Stimulated activated naive B cell treated with anti-CD40 and anti-IgM and Interleukin-4, amounts not matched to agents 10 μg/mL and 1 μg/mL and 100 μg/mL, for 72 hours (primary cell): ENCODE measurements around the gene CHST2.

ENCODE experiments used
- ATAC-seq, 2 donors: fragments of 150-1000 bp; cut with Tn5 transposase; replicated peaks; 2 replicates each; pipeline ENCODE4 v1.10.0; 2021; ENCODE audit warnings: moderate library complexity in 1 of 2
- DNase-seq: peaks from one replicate; pipeline ENCODE4 v3.0.0; 2021
- H3K27ac Mint-ChIP-seq: one replicate; pipeline ENCODE4 v1.8.0; 2022; ENCODE audit warnings: mild to moderate bottlenecking, mixed read lengths
- H3K27me3 Mint-ChIP-seq, 2 donors: one replicate each; pipeline ENCODE4 v1.8.0; 2022; ENCODE audit warnings: mixed read lengths in 2 of 2
- H3K36me3 Mint-ChIP-seq, 2 donors: one replicate each; pipeline ENCODE4 v1.8.0; 2022; ENCODE audit warnings: mixed read lengths in 2 of 2, mild to moderate bottlenecking in 1 of 2
- H3K4me1 Mint-ChIP-seq, 2 donors: one replicate each; pipeline ENCODE4 v1.8.0; 2022; ENCODE audit warnings: mixed read lengths in 2 of 2, mild to moderate bottlenecking in 1 of 2
- H3K4me3 Mint-ChIP-seq, 2 donors: one replicate each; pipeline ENCODE4 v1.8.0; 2022; ENCODE audit warnings: mild to moderate bottlenecking in 2 of 2, mixed read lengths in 2 of 2, moderate library complexity in 1 of 2
- H3K9me3 Mint-ChIP-seq, 2 donors: one replicate each; pipeline ENCODE4 v1.8.0; 2022; ENCODE audit warnings: mixed read lengths in 2 of 2, mild to moderate bottlenecking in 1 of 2

Gene CHST2

DNA sequence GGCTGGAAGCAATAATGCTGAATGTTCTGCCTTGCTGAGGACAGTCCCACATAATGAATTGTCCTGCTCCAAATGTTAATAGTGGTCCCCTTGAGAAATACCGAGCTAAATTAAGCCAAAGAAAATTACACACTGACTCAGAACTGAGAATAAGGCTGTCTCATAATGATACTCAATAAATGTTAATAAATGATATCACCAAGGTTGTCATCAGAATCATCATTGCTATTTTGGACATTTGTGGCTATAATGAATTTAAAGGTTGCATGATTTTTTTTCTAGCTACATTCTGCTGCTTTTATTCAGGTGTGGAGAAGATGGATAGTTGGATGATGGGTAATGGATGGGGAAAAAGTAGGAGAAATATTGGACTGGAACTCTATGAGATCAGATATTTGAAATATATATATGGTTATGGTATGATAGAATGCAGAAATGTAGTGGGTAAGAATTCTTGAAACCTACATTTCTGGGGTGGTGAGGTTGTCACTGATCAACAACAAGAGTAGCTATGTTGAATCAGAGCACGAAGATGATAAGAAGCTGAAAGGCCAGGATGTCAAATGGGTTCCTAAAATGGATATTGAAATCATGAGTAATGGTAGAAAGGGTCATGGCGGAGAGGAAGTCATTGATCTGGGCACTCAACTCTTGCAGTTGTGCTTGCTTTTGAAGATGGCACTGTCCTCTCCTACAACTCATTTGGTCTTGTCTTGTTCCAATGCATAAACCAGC lies 12.8 kb downstream of the CHST2 start:
- H3K27ac Mint-ChIP-seq = no peak overlapping the region
- no peak overlapping the region for H3K4me3 Mint-ChIP-seq
- H3K36me3 Mint-ChIP-seq = peaks cover 12% of the 10 kb centered on the region in 2 donors
- H3K9me3 Mint-ChIP-seq = peaks cover 0 to 2% of the 10 kb centered on the region in 2 donors
- H3K27me3 Mint-ChIP-seq = peaks cover 0 to 5% of the 10 kb centered on the region in 2 donors
- ATAC-seq = peak; percentile 66 to 73
- peaks cover 23 to 45% of the 10 kb centered on the region in 2 donors for H3K4me1 Mint-ChIP-seq
- no peak for DNase-seq

DNA sequence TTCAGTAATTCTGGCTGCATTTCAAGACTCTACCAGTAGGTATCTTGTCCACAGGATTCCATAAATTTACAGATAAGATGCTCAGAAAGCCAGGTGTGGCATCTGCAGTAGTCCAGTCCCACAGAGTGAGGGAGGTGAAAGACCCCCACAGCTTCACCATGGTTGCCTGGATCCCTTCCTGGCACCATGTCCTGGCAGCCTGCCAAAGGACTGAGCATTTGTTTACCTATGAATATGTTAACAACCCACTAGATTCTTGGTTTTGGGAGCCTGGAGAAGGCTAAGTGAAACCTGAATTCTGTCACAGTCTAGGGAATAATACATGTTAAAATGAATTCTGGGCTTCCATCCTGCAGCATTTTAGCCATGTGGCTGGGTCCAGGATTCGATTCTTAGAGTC lies 14.9 kb downstream of the CHST2 start:
- H3K27ac Mint-ChIP-seq = no peak overlapping the region
- H3K9me3 Mint-ChIP-seq = peaks cover 0 to 2% of the 10 kb centered on the region in 2 donors
- no peak overlapping the region for H3K4me3 Mint-ChIP-seq
- H3K4me1 Mint-ChIP-seq = peaks cover 14 to 26% of the 10 kb centered on the region in 2 donors
- peaks cover 11 to 12% of the 10 kb centered on the region in 2 donors for H3K36me3 Mint-ChIP-seq
- ATAC-seq = no peak
- H3K27me3 Mint-ChIP-seq = peaks cover 0 to 5% of the 10 kb centered on the region in 2 donors
- DNase-seq = no peak

DNA sequence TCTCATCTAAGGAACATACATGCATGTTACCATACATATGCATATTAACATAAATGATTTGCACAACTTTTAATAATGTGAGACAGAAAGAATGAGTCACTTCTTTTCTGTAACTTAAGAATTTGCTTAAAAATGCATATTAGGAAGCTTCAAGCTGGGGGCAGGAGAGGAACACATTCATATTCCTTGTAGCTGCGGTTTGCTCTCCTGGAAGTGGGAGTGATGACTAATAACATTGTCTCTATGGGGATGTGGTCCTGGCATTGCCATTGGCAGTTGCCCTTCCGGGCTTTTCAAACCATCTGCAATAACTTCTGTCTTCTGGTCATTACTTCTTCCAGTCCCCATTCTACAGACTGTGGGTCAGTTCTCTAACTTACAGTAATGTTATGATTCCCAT lies 15.6 kb downstream of the CHST2 start:
- Mint-ChIP-seq H3K4me1 (peaks cover 13 to 20% of the 10 kb centered on the region in 2 donors), H3K27ac (no peak overlapping the region), H3K36me3 (peaks cover 5 to 12% of the 10 kb centered on the region in 2 donors), H3K4me3 (no peak overlapping the region), H3K27me3 (peaks cover 0 to 5% of the 10 kb centered on the region in 2 donors), H3K9me3 (peaks cover 0 to 2% of the 10 kb centered on the region in 2 donors)
- DNase-seq = no peak
- peak; percentile 23 to 33 for ATAC-seq

DNA sequence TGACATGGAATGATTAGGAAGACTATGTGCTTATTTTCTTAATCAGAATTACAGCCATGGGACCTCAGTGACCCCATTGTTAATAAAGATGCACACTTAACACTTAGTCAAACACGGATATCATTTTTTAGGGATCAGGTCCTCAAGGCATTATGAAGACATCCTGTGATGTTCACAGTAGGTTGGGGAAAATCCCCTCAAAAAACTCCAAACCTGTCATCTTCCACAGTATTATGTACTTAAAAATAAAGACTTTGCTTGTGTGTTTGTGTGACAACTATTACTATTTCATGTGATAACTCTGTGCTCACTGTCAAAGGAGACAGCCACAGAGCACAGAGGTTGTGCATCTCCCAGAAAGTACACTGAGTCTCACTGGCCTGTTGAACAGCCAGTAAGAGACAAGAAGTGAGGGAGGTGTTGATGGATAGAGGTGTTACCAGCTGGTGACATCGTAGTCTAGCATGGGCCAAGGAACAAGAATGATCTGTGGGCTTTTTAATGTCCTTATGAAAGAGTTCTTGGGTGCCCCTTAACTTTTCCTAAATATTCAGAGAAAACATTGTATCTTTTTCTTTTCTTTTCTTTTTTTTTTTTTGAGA lies 18.0 kb downstream of the CHST2 start:
- Mint-ChIP-seq H3K9me3 (peaks cover 0 to 2% of the 10 kb centered on the region in 2 donors), H3K27ac (no peak overlapping the region), H3K4me3 (no peak overlapping the region), H3K4me1 (peaks cover 9 to 11% of the 10 kb centered on the region in 2 donors), H3K36me3 (peaks cover under 1 to 5% of the 10 kb centered on the region in 2 donors), H3K27me3 (peaks cover 0 to 9% of the 10 kb centered on the region in 2 donors)
- DNase-seq (no peak), ATAC-seq (no peak)

DNA sequence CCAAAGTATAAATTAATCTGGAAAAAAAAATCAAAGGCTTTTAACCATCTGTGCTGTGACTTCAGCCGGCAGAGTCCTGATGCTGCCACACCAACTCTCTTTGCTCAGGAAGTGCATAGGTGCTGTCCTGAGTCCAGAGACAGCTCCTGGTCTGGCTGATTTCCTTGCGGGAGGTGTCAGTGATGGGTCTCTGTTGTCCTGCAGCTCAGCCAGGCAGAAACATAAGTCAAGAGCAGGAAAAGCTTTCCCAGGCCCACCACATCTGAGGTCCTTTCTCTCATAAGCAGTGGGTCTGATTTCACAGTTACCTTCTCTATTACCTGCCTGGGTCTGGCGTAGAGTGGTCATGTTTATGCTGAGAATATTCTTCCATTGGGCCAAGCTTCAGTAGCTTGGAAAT lies 19.4 kb downstream of the CHST2 start:
- H3K4me1 Mint-ChIP-seq = peaks cover 2 to 6% of the 10 kb centered on the region in 2 donors
- H3K4me3 Mint-ChIP-seq = no peak overlapping the region
- H3K27ac Mint-ChIP-seq = no peak overlapping the region
- peaks cover 0 to 4% of the 10 kb centered on the region in 2 donors for H3K27me3 Mint-ChIP-seq
- no peaks in the 10 kb centered on the region for H3K36me3 Mint-ChIP-seq
- no peak for ATAC-seq
- peaks cover 0 to 2% of the 10 kb centered on the region in 2 donors for H3K9me3 Mint-ChIP-seq
- no peak for DNase-seq

DNA sequence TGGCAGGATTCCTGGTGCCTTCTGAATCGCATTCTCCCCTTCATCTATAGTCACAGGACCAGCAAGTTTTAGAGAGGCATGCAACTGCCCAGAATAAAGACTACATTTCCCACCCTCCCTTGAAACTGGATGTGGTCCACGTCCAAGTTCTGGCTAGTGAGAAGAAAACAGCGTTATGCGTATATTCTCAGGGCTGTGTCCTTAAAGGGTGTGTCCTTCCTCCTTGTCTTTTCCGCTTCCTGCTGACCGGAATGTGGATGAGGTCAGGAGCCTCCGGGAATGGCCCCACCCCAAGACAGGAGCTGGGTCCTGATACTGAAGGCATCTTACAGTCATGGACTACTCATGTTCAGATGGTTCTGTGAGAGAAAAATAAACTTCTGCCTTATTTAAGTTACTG lies 20.2 kb downstream of the CHST2 start:
- no peak overlapping the region for H3K27ac Mint-ChIP-seq
- H3K36me3 Mint-ChIP-seq = no peaks in the 10 kb centered on the region
- no peak for DNase-seq
- no peak overlapping the region for H3K4me3 Mint-ChIP-seq
- H3K27me3 Mint-ChIP-seq = peaks cover 0 to 4% of the 10 kb centered on the region in 2 donors
- H3K4me1 Mint-ChIP-seq = peaks cover 2 to 6% of the 10 kb centered on the region in 2 donors
- H3K9me3 Mint-ChIP-seq = peaks cover 0 to 2% of the 10 kb centered on the region in 2 donors
- no peak for ATAC-seq

DNA sequence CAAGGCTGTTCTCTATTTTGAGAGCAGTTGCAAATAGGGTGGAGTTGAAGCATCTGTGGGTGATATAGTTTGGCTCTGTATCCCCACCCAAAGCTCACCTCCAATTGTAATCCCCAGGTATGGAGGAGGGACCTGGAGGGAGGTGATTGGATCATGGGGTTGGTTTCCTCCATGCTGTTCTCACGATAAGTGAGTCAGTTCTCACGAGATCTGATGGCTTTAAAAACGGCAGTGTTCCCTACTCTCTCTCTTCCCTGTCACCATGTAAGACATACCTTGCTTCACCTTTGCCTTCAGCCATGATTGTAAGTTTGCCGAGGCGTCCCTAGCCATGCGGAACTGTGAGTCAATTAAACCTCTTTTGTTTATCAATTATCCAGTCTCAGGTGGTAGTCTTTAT lies 21.0 kb downstream of the CHST2 start:
- no peak overlapping the region for H3K27ac Mint-ChIP-seq
- H3K4me1 Mint-ChIP-seq = peaks cover 0 to under 1% of the 10 kb centered on the region in 2 donors
- ATAC-seq (no peak), DNase-seq (no peak)
- no peaks in the 10 kb centered on the region for H3K36me3 Mint-ChIP-seq
- H3K4me3 Mint-ChIP-seq = no peak overlapping the region
- peaks cover 0 to 2% of the 10 kb centered on the region in 2 donors for H3K9me3 Mint-ChIP-seq
- peaks cover 0 to 4% of the 10 kb centered on the region in 2 donors for H3K27me3 Mint-ChIP-seq

DNA sequence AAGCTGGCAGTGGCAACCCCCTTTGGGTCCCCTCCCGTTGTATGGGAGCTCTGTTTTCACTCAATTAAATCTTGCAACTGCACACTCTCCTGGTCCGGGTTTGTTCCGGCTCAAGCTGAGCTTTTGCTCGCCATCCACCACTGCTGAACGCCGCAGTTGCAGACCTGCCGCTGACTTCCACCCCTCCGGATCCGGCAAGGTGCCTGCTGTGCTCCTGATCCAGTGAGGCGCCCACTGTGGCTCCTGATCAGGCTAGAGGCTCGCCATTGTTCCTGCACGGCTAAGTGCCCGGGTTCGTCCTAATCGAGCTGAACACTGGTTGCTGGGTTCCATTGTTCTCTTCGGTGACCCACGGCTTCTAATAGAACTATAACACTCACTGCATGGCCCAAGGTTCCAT lies 22.8 kb downstream of the CHST2 start:
- DNase-seq = no peak
- Mint-ChIP-seq H3K36me3 (no peaks in the 10 kb centered on the region), H3K27ac (no peak overlapping the region), H3K9me3 (peaks cover 0 to 2% of the 10 kb centered on the region in 2 donors), H3K4me3 (no peak overlapping the region), H3K27me3 (peaks cover 0 to 4% of the 10 kb centered on the region in 2 donors), H3K4me1 (no peaks in the 10 kb centered on the region)
- ATAC-seq = no peak

DNA sequence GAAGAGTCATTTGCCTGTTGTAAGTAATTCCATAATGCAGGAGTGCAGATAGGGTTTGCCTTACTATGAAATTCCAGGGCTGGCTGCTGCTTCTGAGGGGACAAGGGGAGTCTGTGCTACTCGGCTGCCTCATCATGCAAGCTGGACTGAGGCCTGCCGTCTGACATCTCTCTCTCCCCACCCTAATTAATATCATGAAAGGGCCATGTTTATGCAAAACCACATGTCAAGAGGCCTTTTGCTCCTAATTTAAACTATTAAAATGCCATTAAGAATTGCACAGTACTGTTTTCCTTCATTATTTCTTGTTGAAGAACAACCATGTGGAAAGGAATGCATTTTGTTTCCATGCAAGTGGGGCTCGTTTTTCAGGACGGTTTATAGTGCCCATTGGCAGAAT lies 26.3 kb downstream of the CHST2 start:
- H3K4me3 Mint-ChIP-seq = no peak overlapping the region
- DNase-seq (no peak), ATAC-seq (no peak)
- no peaks in the 10 kb centered on the region for H3K27me3 Mint-ChIP-seq
- no peaks in the 10 kb centered on the region for H3K36me3 Mint-ChIP-seq
- no peak overlapping the region for H3K27ac Mint-ChIP-seq
- H3K4me1 Mint-ChIP-seq = no peaks in the 10 kb centered on the region
- no peaks in the 10 kb centered on the region for H3K9me3 Mint-ChIP-seq

DNA sequence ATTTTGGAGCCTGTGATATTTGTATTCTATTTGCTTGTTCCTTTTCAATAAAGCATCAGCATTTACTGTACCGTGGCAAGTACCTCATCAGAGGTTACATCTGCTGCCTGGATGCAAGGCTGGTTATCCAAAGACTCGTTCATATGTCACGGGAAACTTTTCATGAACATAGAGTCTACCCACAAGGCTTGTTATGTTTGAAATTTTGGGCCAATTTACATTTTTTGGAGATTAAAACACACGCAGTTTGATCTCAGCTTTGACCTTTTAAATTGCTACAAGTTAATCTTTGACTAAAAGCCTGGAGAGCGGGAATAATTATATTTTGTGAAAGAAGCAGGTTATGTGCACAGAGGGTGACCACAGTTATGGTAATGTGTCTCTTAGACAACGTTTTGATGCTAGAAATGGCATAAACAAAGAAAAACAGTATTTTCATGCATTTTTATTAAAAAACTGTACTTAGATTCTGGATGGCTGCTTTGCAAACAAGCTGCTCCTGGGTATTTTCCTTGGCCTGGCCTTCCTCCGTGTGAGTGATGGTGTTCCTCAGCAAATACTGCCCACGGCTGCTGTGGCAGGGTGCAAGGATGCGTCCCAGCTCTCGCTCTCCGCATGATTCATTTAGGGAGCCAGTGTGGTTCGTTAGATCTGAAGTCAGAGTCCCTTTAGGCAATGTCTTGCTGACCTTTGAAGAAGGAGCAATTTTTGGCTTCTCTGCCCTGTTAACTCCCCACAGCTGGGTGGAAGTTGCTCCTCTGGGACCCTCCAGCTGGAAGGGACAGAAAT lies 27.1 kb downstream of the CHST2 start:
- no peaks in the 10 kb centered on the region for H3K9me3 Mint-ChIP-seq
- no peak overlapping the region for H3K4me3 Mint-ChIP-seq
- peaks cover 0 to 1% of the 10 kb centered on the region in 2 donors for H3K4me1 Mint-ChIP-seq
- H3K27ac Mint-ChIP-seq = no peak overlapping the region
- no peaks in the 10 kb centered on the region for H3K27me3 Mint-ChIP-seq
- DNase-seq = no peak
- no peak for ATAC-seq
- H3K36me3 Mint-ChIP-seq = no peaks in the 10 kb centered on the region

DNA sequence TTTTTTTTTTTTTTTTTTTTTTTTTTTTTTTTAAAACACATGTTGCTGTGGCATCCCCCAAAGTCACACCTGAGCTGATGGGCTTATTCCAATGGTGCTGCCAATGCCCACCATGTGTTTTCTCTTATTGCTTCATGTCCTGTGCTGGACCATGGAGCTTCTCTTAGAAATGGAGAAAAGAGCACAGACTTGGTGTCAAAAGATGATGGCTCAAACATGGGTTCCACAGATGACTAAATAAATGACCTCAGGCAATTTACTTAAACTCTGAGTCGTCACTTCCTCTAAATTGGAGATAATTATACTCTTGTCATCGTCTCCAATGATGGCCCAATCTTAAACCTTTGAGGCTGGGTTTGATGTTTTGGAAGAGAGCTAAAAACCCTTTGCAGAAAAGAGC lies 28.1 kb downstream of the CHST2 start:
- no peaks in the 10 kb centered on the region for H3K36me3 Mint-ChIP-seq
- H3K9me3 Mint-ChIP-seq = no peaks in the 10 kb centered on the region
- no peak overlapping the region for H3K27ac Mint-ChIP-seq
- H3K4me3 Mint-ChIP-seq = no peak overlapping the region
- no peaks in the 10 kb centered on the region for H3K27me3 Mint-ChIP-seq
- H3K4me1 Mint-ChIP-seq = peaks cover 0 to 4% of the 10 kb centered on the region in 2 donors
- ATAC-seq = peak in 1 of 2 donors; percentile 27
- no peak for DNase-seq

DNA sequence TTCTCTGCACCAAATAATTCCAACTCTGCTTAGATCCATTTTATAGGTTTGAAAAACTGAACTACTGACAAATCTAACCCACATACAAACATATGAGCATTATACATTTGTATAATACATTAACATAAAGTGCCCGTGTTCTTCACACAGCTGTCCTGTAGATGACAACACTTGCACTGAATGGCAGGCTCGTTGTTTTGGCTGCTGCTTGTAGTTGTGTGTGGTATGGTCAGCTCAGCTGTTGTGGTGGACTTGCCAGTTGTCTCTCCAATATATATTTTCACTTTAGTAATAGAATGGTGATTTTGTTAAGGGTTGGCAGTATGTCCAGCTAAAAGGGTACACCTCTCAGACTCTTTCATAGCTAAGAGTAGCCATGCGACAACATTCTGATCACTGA lies 30.5 kb downstream of the CHST2 start:
- ATAC-seq (no peak), DNase-seq (no peak)
- Mint-ChIP-seq H3K27me3 (no peaks in the 10 kb centered on the region), H3K36me3 (no peaks in the 10 kb centered on the region), H3K4me3 (no peak overlapping the region), H3K9me3 (no peaks in the 10 kb centered on the region), H3K4me1 (peaks cover 0 to 4% of the 10 kb centered on the region in 2 donors), H3K27ac (no peak overlapping the region)

DNA sequence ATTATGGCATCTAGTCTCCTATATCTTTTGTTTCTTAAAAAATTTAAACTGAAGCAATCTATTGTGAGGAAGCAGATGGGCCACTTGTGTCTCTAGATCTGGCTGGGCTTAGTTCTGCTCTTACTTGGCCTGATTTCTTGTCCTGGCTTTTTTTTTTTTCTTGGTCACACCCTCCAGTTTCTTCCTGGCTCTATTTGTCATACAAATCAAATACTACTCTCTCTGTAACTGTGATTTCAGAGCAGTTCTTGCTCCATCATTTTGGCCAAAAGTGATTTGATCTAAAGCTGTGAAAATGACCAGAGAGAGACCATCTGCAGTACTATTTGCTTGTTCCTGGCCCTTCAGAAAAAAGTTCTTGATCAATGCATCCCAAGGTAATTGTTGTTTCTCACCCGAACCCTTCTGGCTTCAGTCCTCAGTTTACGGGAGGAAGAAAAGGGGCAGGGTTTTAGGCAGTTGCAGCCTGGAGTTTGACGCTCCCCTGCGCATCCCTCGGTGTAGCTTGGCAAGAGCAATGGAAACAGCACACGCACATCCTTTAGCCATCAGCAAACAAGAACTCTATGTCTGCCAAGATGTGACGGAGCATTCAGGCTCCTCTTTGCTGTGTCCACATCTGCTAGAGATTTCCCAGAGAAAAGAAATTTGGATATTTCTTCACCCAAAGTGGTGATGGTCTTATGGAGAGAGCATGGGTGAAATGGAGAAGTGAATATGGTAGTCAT lies 31.6 kb downstream of the CHST2 start:
- DNase-seq = no peak
- Mint-ChIP-seq H3K27ac (peak overlapping the region; percentile 25), H3K36me3 (no peaks in the 10 kb centered on the region), H3K27me3 (no peaks in the 10 kb centered on the region), H3K4me3 (no peak overlapping the region), H3K9me3 (no peaks in the 10 kb centered on the region), H3K4me1 (peaks cover 0 to 4% of the 10 kb centered on the region in 2 donors)
- ATAC-seq = no peak

DNA sequence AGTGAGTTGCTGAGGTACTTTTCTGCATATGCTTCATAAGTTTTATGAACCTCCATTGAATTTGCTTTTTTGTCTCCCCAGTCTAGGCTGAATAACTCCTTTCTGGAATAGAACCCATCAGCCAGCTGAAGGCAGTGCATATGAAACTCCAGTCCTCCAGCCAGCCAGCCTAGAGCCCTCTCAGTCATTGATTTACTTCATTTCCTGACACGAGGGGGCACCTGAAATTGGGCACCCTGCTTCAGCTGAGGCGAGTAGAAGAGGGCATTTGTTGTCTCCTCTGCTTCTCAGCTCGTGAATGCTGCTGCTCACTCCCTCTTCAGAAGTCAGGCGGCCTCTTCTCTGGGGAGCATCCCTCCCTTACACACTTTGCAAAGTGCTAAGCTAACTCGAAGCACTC lies 32.5 kb downstream of the CHST2 start:
- Mint-ChIP-seq H3K9me3 (no peaks in the 10 kb centered on the region), H3K27me3 (no peaks in the 10 kb centered on the region), H3K36me3 (no peaks in the 10 kb centered on the region), H3K4me1 (peaks cover 0 to 4% of the 10 kb centered on the region in 2 donors), H3K4me3 (no peak overlapping the region), H3K27ac (no peak overlapping the region)
- DNase-seq (no peak), ATAC-seq (no peak)
